RCC 7860 (cell line): ENCODE results near the gene NTM.

Experiments
- DNase-seq: peaks from one replicate; pipeline ENCODE4 v3.0.0-alpha.2; 2015; ENCODE audit warnings: low spot score
- FAIRE-seq: peaks from 2 replicates; lab custom pipeline; 2012; peaks lifted over from hg19 to GRCh38; lab: Jason Lieb, UNC

NTM gene

GRCh38 chr11:131540676-131541075 lies 170.3 kb downstream of the NTM start:
- FAIRE-seq, result no peak
- DNase-seq, result no peak

- DNase-seq (no peak), FAIRE-seq (no peak)
These were observed 173.1 kb downstream of the NTM start for GRCh38 chr11:131543389-131544025.

- FAIRE-seq (no peak), DNase-seq (no peak)
These were observed 174.2 kb downstream of the NTM start for GRCh38 chr11:131544591-131544990.

- FAIRE-seq (no peak), DNase-seq (no peak)
These were observed 175.9 kb downstream of the NTM start for GRCh38 chr11:131546218-131546895.

GRCh38 chr11:131549099-131549498 lies 178.7 kb downstream of the NTM start:
- no peak for DNase-seq
- FAIRE-seq, result no peak

GRCh38 chr11:131549770-131550169 lies 179.4 kb downstream of the NTM start:
- FAIRE-seq (no peak), DNase-seq (no peak)

- DNase-seq, result no peak
- FAIRE-seq, result no peak
These were observed 189.9 kb downstream of the NTM start for GRCh38 chr11:131560287-131560686.

GRCh38 chr11:131561501-131561900 lies 191.1 kb downstream of the NTM start:
- no peak for DNase-seq
- no peak for FAIRE-seq

GRCh38 chr11:131561972-131562371 lies 191.6 kb downstream of the NTM start:
- FAIRE-seq (no peak), DNase-seq (no peak)

GRCh38 chr11:131568318-131568717 lies 197.9 kb downstream of the NTM start:
- DNase-seq (no peak), FAIRE-seq (no peak)

- FAIRE-seq, result no peak
- DNase-seq, result no peak
These were observed 201.2 kb downstream of the NTM start for GRCh38 chr11:131571571-131571970.

GRCh38 chr11:131572423-131572822 lies 202.0 kb downstream of the NTM start:
- DNase-seq, result no peak
- no peak for FAIRE-seq

- FAIRE-seq (no peak), DNase-seq (peak; percentile 9)
These were observed 209.5 kb downstream of the NTM start for GRCh38 chr11:131579932-131580387.

GRCh38 chr11:131580476-131580875 lies 210.1 kb downstream of the NTM start:
- no peak for FAIRE-seq
- no peak for DNase-seq

GRCh38 chr11:131581046-131581445 lies 210.6 kb downstream of the NTM start:
- DNase-seq (no peak), FAIRE-seq (no peak)

- no peak for DNase-seq
- FAIRE-seq, result no peak
These were observed 211.7 kb downstream of the NTM start for GRCh38 chr11:131582021-131582525.

GRCh38 chr11:131583421-131583820 lies 213.0 kb downstream of the NTM start:
- DNase-seq, result no peak
- no peak for FAIRE-seq

GRCh38 chr11:131583938-131584337 lies 213.5 kb downstream of the NTM start:
- DNase-seq (no peak), FAIRE-seq (no peak)

- DNase-seq (no peak), FAIRE-seq (no peak)
These were observed 214.6 kb downstream of the NTM start for GRCh38 chr11:131584785-131585592.

GRCh38 chr11:131588057-131588456 lies 217.6 kb downstream of the NTM start:
- FAIRE-seq, result no peak

GRCh38 chr11:131591051-131591461 lies 220.6 kb downstream of the NTM start:
- FAIRE-seq (no peak), DNase-seq (no peak)

More at GRCh38 chr11:131588057-131588456, 217.6 kb downstream of the NTM start:
- DNase-seq, result no peak
